Measurements from ENCODE around the gene RALB. TPM values are rescaled to one million over a fixed set of nuclear protein-coding genes. Genes with fewer than 3 reads are reported as not detected.

The RALB gene
- total and polyA plus RNA-seq, 2 experiments from 2014 or later = 15.2 to 17.4 TPM

DNA sequence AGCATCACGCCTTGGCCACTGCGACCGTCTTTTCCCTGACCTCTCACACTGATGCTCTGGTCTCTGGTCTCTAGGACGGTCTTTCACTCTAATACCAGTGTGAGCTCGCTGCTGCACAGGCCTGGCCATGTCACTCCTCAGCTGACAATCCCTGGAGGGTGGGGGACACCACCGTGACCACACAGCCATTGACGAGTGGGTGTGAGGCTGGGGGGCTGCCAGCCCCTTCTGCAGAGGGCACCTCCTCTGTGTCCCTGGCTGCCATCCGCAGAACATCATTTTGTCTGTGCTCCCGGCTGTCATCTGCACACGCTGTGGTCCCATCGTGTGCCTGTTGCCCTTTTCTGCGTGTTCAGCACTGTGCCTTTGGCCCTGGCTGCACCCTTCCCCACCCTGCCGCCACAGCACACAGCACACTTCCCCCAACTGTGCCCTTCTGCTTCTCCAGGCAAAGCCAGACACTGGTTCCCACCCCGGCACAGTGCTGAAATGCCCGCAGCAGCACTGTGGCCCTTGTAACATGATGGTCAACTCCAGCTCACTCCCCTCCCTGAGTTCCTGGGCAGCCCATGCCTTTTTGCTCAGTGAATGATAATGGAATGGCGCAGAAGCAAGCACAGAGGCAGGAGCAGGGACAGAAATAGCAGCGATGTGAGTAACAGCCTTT, 62.8 kb downstream of the RALB start:
- H3K9me3 Mint-ChIP-seq = no peaks in the 10 kb centered on the region; the same call in 2 of the 3 replicates

More for the DNA sequence above, 62.8 kb downstream of the RALB start:
- Histone ChIP-seq H4K20me1 (replicated peaks; ENCODE audit: insufficient read depth) (peaks cover 4% of the 10 kb centered on the region), H3K4me2 (no peak overlapping the region), H3K4me3 (no peak overlapping the region), H3K4me1 (ENCODE audit: insufficient read depth) (no peaks in the 10 kb centered on the region), H2AFZ (no peak overlapping the region), H3K27me3 (ENCODE audit: insufficient read depth) (peaks cover 40% of the 10 kb centered on the region), H3K9me2 (ENCODE audit: insufficient read depth) (no peaks in the 10 kb centered on the region), H3F3A (replicated peaks; ENCODE audit: low read depth) (no peaks in the 10 kb centered on the region), H3K36me3 (ENCODE audit: insufficient read depth) (no peaks in the 10 kb centered on the region), H3K79me2 (replicated peaks; ENCODE audit: insufficient read depth) (no peaks in the 10 kb centered on the region), H3K27ac (ENCODE audit: low read depth) (no peak overlapping the region)
- Mint-ChIP-seq H3K27ac (no peak overlapping the region), H3K4me3 (no peak overlapping the region), H3K36me3 (ENCODE audit: low read depth) (no peaks in the 10 kb centered on the region), H3K4me1 (peaks cover 11% of the 10 kb centered on the region), H3K27me3 (ENCODE audit: insufficient read depth, low read depth, poor library complexity) (peaks cover 51% of the 10 kb centered on the region)
- no peak for TF ChIP-seq CREB1 (CRISPR knock-in tag; IDR thresholded peaks at IDR 0.05; ENCODE audit: low read depth)
- no peak for TF ChIP-seq ZNF114 (CRISPR knock-in tag; IDR thresholded peaks at IDR 0.05)
- no peak for TF ChIP-seq EZH2 (IDR thresholded peaks at IDR 0.05; ENCODE audit: low read depth, unreplicated experiment)
- TF ChIP-seq NANOG (IDR thresholded peaks at IDR 0.05; ENCODE audit: borderline replicate concordance) = no peak
- TF ChIP-seq ZNF331 (CRISPR knock-in tag; IDR thresholded peaks at IDR 0.05; ENCODE audit: low read depth) = no peak
- no peak for TF ChIP-seq JUNB (IDR thresholded peaks at IDR 0.05; ENCODE audit: unreplicated experiment)
- TF ChIP-seq STAT1 (IDR thresholded peaks at IDR 0.05; ENCODE audit: unreplicated experiment) = no peak
- TF ChIP-seq, protein P1, sequence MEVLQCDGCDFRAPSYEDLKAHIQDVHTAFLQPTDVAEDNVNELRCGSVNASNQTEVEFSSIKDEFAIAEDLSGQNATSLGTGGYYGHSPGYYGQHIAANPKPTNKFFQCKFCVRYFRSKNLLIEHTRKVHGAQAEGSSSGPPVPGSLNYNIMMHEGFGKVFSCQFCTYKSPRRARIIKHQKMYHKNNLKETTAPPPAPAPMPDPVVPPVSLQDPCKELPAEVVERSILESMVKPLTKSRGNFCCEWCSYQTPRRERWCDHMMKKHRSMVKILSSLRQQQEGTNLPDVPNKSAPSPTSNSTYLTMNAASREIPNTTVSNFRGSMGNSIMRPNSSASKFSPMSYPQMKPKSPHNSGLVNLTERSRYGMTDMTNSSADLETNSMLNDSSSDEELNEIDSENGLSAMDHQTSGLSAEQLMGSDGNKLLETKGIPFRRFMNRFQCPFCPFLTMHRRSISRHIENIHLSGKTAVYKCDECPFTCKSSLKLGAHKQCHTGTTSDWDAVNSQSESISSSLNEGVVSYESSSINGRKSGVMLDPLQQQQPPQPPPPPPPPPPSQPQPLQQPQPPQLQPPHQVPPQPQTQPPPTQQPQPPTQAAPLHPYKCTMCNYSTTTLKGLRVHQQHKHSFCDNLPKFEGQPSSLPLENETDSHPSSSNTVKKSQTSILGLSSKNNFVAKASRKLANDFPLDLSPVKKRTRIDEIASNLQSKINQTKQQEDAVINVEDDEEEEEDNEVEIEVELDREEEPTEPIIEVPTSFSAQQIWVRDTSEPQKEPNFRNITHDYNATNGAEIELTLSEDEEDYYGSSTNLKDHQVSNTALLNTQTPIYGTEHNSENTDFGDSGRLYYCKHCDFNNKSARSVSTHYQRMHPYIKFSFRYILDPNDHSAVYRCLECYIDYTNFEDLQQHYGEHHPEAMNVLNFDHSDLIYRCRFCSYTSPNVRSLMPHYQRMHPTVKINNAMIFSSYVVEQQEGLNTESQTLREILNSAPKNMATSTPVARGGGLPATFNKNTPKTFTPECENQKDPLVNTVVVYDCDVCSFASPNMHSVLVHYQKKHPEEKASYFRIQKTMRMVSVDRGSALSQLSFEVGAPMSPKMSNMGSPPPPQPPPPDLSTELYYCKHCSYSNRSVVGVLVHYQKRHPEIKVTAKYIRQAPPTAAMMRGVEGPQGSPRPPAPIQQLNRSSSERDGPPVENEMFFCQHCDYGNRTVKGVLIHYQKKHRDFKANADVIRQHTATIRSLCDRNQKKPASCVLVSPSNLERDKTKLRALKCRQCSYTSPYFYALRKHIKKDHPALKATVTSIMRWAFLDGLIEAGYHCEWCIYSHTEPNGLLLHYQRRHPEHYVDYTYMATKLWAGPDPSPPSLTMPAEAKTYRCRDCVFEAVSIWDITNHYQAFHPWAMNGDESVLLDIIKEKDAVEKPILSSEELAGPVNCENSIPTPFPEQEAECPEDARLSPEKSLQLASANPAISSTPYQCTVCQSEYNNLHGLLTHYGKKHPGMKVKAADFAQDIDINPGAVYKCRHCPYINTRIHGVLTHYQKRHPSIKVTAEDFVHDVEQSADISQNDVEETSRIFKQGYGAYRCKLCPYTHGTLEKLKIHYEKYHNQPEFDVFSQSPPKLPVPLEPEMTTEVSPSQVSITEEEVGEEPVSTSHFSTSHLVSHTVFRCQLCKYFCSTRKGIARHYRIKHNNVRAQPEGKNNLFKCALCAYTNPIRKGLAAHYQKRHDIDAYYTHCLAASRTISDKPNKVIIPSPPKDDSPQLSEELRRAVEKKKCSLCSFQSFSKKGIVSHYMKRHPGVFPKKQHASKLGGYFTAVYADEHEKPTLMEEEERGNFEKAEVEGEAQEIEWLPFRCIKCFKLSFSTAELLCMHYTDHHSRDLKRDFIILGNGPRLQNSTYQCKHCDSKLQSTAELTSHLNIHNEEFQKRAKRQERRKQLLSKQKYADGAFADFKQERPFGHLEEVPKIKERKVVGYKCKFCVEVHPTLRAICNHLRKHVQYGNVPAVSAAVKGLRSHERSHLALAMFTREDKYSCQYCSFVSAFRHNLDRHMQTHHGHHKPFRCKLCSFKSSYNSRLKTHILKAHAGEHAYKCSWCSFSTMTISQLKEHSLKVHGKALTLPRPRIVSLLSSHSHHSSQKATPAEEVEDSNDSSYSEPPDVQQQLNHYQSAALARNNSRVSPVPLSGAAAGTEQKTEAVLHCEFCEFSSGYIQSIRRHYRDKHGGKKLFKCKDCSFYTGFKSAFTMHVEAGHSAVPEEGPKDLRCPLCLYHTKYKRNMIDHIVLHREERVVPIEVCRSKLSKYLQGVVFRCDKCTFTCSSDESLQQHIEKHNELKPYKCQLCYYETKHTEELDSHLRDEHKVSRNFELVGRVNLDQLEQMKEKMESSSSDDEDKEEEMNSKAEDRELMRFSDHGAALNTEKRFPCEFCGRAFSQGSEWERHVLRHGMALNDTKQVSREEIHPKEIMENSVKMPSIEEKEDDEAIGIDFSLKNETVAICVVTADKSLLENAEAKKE (CRISPR knock-in tag; IDR thresholded peaks at IDR 0.05) = no peak
- TF ChIP-seq EZH2phosphoT487 (IDR thresholded peaks at IDR 0.05; ENCODE audit: unreplicated experiment) = no peak
- TF ChIP-seq, protein P2, sequence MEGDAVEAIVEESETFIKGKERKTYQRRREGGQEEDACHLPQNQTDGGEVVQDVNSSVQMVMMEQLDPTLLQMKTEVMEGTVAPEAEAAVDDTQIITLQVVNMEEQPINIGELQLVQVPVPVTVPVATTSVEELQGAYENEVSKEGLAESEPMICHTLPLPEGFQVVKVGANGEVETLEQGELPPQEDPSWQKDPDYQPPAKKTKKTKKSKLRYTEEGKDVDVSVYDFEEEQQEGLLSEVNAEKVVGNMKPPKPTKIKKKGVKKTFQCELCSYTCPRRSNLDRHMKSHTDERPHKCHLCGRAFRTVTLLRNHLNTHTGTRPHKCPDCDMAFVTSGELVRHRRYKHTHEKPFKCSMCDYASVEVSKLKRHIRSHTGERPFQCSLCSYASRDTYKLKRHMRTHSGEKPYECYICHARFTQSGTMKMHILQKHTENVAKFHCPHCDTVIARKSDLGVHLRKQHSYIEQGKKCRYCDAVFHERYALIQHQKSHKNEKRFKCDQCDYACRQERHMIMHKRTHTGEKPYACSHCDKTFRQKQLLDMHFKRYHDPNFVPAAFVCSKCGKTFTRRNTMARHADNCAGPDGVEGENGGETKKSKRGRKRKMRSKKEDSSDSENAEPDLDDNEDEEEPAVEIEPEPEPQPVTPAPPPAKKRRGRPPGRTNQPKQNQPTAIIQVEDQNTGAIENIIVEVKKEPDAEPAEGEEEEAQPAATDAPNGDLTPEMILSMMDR (conservative IDR thresholded peaks at IDR 0.05; ENCODE audit: low read depth in 2 of 2) = no peak
- TF ChIP-seq, protein P3, sequence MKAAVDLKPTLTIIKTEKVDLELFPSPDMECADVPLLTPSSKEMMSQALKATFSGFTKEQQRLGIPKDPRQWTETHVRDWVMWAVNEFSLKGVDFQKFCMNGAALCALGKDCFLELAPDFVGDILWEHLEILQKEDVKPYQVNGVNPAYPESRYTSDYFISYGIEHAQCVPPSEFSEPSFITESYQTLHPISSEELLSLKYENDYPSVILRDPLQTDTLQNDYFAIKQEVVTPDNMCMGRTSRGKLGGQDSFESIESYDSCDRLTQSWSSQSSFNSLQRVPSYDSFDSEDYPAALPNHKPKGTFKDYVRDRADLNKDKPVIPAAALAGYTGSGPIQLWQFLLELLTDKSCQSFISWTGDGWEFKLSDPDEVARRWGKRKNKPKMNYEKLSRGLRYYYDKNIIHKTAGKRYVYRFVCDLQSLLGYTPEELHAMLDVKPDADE (IDR thresholded peaks at IDR 0.05) = no peak
- TF ChIP-seq POLR2AphosphoS5 (IDR thresholded peaks at IDR 0.05; ENCODE audit: low read depth) = no peak
- TF ChIP-seq, protein P4, sequence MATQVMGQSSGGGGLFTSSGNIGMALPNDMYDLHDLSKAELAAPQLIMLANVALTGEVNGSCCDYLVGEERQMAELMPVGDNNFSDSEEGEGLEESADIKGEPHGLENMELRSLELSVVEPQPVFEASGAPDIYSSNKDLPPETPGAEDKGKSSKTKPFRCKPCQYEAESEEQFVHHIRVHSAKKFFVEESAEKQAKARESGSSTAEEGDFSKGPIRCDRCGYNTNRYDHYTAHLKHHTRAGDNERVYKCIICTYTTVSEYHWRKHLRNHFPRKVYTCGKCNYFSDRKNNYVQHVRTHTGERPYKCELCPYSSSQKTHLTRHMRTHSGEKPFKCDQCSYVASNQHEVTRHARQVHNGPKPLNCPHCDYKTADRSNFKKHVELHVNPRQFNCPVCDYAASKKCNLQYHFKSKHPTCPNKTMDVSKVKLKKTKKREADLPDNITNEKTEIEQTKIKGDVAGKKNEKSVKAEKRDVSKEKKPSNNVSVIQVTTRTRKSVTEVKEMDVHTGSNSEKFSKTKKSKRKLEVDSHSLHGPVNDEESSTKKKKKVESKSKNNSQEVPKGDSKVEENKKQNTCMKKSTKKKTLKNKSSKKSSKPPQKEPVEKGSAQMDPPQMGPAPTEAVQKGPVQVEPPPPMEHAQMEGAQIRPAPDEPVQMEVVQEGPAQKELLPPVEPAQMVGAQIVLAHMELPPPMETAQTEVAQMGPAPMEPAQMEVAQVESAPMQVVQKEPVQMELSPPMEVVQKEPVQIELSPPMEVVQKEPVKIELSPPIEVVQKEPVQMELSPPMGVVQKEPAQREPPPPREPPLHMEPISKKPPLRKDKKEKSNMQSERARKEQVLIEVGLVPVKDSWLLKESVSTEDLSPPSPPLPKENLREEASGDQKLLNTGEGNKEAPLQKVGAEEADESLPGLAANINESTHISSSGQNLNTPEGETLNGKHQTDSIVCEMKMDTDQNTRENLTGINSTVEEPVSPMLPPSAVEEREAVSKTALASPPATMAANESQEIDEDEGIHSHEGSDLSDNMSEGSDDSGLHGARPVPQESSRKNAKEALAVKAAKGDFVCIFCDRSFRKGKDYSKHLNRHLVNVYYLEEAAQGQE (IDR thresholded peaks at IDR 0.05; ENCODE audit: unreplicated experiment) = no peak
- DNase-seq (ENCODE audit: low spot score) = no peak
- ATAC-seq = no peak

Data from GM23338 (cell line).